NCI-H748 (cell line): ENCODE measurements around the gene RAB11FIP4.

Experiments used
- DNase-seq: peaks from one replicate; lab custom pipeline; 2025; ENCODE audit not compliant: unreplicated experiment; lab: John Stamatoyannopoulos, UW

The RAB11FIP4 gene

GRCh38 chr17:31385428-31386285, 5.8 kb upstream of the RAB11FIP4 start:
- DNase-seq, result no peak

- DNase-seq, result no peak
Observed at GRCh38 chr17:31386542-31387075, 4.9 kb upstream of the RAB11FIP4 start.

- no peak for DNase-seq
Observed at GRCh38 chr17:31387438-31387837, 4.0 kb upstream of the RAB11FIP4 start.

DNA sequence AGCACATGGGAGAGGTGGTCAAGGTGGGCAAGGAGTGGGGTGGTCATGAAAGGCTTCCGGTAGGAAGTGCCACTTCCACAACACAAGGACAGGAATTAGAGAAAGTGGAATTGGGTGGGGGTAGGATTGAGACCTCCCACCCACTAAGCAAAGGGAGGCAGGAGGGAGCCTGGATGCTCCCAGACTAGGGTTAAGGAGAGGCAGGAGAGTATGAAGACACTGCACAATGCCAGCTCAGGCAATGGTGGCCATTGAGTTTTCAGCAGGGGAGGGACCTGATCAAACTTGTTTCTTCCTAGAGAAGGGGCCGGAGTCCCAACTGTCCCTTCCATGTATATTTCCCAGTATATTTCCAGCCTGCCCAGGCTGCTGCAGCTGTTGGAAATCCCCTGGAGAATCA, 3.1 kb upstream of the RAB11FIP4 start:
- no peak for DNase-seq

DNA sequence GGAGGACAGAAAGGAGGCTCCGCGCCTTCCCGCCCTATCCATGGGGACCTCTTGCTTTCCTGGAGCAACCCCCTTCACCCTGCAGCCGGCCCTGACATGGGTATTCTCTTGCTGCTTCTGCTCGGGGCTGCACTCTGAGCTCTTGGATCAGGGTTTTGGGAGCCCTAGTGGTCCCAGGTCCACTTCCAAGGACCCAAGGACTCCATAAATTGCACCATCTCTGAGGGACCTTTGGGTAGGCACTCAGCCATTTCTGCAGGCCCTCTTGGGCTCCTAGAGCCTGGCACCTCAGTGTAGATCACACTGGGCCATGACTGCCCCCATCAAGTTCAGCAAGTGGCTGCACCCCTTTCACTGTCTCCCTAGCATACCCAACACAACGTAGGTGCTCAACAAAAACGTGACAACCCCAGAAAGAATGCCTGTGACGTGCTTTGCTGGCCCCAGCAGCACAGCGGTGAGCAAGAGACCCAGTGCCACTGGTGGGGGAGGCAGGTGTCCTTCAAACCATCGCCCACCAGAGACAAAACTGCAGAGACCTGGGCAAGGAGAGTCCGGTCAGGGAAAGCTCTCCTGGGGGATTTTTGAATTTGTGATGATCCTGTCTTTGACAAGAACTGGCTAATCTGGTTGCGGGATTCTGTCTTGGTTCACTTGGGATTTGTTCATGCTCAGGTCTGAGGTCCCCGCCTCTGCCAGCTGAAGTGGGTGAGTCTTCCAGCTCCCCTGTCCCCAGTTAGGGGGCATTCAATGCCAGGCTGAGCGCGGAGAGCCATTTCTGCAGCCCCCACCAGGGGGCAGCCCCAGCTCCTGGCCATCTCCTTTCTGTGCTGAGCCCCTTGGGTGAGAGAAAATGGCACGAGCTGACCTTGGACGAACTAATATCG, 2.5 kb upstream of the RAB11FIP4 start:
- peak; percentile 43 for DNase-seq

DNA sequence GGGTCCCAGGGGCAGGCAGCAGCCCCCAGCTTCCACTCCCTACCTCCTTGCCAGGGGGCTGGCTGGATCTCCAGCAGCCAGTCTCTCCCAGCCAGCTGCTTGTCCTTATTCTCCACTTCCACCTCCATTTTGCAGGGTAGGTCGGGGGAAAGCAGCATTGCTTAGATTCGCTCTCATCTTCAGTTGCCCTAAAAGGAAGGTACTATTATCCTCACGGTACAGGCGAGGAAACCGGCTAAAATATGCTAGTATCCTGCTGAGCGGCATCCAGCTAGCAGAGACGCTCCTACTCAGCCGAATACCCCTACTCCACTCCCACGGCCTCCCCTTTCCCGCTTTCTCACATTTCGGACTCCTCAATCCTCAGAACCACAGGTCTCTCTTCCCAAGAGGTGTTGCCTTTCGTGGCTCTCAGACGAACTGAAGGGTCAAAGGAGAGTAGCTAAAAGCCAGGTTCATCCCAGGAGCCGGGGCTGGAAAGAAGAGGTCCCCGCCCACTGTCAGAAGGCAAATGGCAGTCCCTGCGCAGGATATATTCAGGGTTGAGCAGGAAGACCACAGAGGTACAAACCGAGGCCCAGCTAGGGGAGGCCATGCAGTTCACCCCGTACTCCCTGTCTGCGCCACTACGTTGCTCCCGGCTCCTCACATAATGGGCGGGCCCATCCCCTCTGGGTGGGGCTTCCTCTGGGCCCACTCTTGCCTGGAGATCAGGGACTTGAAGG, 1.7 kb upstream of the RAB11FIP4 start:
- DNase-seq, result no peak

DNA sequence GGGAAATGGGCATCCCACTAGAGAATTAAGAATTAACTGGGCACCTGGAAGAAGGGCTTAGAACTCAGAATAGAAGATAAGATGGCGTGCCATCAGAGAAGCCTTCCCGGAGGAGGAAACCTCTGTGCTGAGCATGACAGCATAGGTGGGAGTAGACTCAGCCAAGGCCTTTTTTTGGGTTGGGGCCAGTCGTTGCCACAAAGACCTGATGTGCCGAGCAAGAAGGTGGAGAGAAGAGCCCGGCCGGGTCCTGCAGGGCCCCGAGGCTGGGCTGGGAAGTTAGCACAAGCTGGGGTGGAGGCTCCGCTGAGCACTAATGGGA, 1.1 kb upstream of the RAB11FIP4 start:
- DNase-seq, result no peak

GRCh38 chr17:31390748-31391495, 553 bp upstream of the RAB11FIP4 start:
- DNase-seq, result peak; percentile 44

GRCh38 chr17:31392002-31392855, 754 bp downstream of the RAB11FIP4 start:
- DNase-seq, result peak; percentile 19

DNA sequence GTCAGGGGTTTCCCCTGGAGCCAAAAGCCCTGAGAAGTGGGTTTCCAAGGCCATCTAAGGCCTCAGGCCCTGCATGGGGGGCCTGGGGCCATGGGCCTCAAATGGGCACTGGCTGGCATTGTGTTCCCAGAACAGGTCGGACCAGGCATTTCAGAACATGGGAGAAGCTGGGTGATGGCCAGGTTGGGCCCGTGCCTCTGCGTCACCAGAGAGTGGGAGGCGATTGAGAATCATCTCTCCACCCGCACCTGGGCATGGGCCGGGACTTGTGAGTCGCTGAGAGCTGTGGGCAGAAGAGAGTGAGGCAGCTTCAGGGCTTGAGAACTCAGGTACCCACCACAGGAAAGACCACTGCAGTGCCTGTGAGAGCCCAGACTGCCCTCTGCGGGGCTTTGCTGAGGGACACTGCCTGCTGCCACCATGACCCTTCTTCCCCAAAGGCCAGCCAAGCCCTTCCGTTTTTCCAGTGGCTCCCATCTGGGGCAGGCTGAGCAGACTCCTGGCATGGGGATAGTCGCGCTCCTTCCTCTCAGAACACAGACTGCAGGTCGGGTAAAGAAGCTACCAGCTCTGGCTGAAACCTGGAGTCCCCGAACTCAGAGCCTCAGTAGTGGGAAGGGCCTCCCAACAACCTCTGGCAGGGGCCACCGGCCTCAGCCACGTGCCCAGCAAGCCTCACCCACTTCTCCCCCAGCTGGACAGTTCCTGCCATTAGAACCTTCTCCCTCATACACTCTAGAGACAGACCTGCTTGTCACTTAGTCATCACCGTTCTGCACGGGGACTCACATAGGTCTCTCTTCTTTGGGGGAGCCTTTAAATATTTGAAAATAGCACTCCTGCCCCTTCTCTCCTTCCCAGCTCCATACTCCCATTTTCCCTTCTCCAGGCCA, 1.6 kb downstream of the RAB11FIP4 start:
- DNase-seq, result no peak

GRCh38 chr17:31393749-31394146, 2.3 kb downstream of the RAB11FIP4 start:
- no peak for DNase-seq

GRCh38 chr17:31394544-31394943, 3.1 kb downstream of the RAB11FIP4 start:
- no peak for DNase-seq

DNA sequence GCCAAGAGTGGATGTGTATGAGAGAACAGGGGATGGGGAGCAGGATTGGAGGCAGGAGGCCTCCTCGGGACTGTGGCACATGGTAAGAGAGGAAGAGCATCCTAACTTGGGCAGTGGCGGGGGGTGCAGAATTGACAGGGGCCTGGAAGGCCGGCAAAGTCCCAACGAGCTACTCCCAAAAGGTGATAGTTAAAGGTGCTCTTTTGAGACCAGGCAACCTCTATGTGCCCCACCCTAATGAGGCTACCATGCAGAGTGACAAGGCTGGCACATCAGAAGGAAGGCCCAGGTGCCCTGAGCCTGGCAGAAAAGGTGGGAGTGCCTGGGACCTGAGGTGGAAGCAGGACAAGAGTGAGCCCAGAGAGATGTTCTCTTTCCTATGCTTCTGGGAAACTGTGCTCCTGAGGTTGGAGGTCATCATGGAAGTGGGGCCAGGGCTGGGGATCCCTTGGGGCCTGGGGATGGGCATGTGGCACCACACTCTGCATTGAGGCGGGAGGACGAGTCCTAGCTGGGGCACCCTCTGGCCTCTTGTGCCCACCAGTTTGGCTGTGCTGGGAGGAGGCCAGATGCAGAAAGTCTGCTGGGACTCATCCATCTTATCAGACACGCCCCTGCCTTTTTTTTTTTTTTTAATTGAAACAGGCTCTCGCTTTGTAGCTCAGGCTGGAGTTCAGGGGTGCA, 5.9 kb downstream of the RAB11FIP4 start:
- no peak for DNase-seq

DNA sequence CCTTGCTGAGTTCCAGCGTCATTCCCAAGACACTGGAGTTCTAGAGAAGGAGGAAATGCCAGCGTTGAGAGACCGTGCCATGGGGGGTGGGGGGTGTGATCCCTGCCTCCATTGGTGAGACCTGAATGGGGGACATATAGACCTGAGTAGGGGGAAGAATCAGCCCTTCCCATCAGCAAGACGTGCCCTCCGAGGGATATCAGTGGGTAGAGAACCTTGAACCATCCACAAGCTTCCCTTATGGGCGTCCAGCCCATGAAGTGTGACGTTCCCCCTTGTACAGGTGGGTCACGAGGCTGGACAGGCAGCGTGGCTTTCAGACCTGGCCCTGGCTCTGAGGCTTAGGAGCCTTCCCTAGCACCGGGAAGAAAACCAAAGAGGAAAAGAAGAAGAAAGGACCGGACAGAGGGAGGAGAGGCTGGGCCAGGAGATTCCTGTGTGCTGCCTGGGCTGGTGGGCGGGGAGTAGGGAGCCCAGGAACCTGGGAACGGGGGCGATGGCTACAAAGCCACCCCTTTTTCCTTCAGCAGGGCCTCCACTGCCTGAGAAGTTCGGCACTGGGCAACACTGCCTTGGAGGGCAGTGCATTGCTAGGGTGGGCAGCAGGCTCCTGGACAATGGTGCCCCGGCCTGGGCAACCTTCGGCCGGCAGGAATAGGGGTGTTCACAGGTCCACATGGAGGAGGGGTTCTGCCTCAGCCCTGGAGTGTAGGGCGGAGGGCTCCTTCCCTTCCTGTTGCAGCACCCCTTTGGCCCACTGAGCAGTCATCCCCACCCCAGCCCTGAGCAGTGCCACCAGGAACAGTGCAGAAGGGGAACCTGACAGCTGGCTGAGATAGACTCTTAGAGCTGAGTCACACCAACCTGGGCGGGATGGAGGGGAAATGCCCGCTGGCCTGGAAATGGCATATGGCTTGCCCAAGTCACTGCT, 7.2 kb downstream of the RAB11FIP4 start:
- DNase-seq, result no peak

GRCh38 chr17:31400481-31400950, 9.0 kb downstream of the RAB11FIP4 start:
- DNase-seq, result no peak

- DNase-seq, result no peak
Observed at GRCh38 chr17:31401456-31402254, 10.2 kb downstream of the RAB11FIP4 start.
